ENCODE results near the gene PBX3. TPM values are rescaled to one million over a fixed set of nuclear protein-coding genes. Genes with fewer than 3 reads are reported as not detected.

Gene PBX3
- total RNA-seq: 10 to 100 TPM in 1 of 4 donors, 1 to 10 TPM in 3; 4.6 to 12.4 (median 6.9) TPM
- polyA plus RNA-seq: 10 to 100 TPM in 1 of 3 donors, 1 to 10 TPM in 2; 4.2 to 12.7 (median 4.3) TPM
- long read RNA-seq, donor 1, transcript PBX3-204 (9 exons, 2,775 nt): major isoform, 5 of 11 reads
- long read RNA-seq, donor 1, partial matches to known transcripts: 3 of 11 reads
- long read RNA-seq, donor 1, other reads (novel, unspliced or antisense): 2 of 11 reads
- long read RNA-seq, donor 2, transcript PBX3-204 (9 exons, 2,775 nt): major isoform, 11 of 17 reads
- long read RNA-seq, donor 2, partial matches to known transcripts: 4 of 17 reads
- long read RNA-seq, donor 2, other reads (novel, unspliced or antisense): 1 of 17 reads

DNA sequence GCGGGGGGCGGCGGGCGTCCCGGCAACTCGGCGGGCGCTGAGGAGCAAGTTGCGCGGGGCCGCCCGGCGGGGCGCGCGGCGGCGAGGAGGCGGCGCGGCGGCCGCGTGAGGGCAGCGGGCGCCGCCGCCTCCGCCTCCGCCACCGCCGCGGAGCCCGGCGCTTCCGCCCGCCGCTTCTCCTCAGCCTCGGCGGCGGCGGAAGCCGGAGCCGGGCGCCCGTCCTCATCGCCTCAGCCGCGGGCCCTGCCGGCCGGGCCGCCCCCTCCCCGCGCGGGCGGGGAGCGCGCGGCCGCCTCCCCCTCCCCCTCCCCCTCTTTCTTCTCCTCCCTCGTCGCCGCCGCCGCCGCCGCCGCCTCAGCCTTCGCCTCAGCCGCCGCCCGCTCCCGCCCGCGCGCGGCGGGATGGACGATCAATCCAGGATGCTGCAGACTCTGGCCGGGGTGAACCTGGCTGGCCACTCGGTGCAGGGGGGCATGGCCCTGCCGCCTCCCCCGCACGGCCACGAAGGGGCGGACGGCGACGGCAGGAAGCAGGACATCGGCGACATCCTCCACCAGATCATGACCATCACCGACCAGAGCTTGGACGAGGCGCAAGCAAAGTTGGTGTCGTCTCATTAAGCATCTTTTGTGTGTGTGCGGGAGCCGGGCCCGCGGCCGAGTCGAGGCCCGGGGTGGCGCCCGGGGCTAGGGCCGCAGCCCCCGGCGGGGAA lies at the start of gene PBX3:
TSS of gene PBX3 (plus strand) at position 321 of the 712 bp plus-strand sequence.
- Histone ChIP-seq H3K4me1 (peaks cover 14% of the 10 kb centered on the region), H3K9me3 (no peaks in the 10 kb centered on the region), H3K27me3 (ENCODE audit: insufficient read depth in 3 of 3, low read length in 2 of 3) (peaks cover 0 to 19% (median 5%) of the 10 kb centered on the region in 3 donors), H3K4me3 (peak within 1 kb of the TSS; percentile 87), H3K27ac (peak within 1 kb of the TSS; percentile 70), H3K36me3 (ENCODE audit: insufficient read depth in 1 of 2, low read depth in 1 of 2) (no peaks in the 10 kb centered on the region)
- intact Hi-C loops (cut with DNase I): loop anchor here (2.0 to 10.0 kb wide), 4 partner anchors 40 to 190 kb away; partner anchors contain the start of gene MAPKAP1 (in 1 of the 2)
- DNase-seq (peak; percentile 56 to 75), ATAC-seq (no peak)
- TF ChIP-seq, protein P1, sequence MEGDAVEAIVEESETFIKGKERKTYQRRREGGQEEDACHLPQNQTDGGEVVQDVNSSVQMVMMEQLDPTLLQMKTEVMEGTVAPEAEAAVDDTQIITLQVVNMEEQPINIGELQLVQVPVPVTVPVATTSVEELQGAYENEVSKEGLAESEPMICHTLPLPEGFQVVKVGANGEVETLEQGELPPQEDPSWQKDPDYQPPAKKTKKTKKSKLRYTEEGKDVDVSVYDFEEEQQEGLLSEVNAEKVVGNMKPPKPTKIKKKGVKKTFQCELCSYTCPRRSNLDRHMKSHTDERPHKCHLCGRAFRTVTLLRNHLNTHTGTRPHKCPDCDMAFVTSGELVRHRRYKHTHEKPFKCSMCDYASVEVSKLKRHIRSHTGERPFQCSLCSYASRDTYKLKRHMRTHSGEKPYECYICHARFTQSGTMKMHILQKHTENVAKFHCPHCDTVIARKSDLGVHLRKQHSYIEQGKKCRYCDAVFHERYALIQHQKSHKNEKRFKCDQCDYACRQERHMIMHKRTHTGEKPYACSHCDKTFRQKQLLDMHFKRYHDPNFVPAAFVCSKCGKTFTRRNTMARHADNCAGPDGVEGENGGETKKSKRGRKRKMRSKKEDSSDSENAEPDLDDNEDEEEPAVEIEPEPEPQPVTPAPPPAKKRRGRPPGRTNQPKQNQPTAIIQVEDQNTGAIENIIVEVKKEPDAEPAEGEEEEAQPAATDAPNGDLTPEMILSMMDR (IDR thresholded peaks at IDR 0.05): no peak
- WGBS, 3 donors: 0 to 1% (median 1%) methylated on average over 31 to 105 of the region's 107 CpGs

DNA sequence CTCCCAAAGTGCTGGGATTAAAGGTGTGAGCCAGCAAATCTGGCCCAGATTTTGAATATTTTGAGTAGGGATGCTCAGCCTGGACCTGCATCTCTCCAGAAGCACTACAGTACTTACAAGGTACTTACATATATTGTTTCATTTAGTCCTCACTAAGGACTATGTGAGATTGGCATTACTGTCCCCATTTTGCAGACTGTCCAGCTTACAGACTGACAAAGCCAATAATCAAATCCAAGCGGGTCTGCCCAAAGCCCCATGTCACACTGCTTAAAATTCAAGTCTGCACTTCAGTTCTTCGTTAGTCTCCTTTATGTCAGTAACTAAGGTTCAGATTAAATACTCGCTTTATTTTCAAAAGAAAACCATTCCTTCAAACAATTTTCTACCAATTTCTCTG lies 47.3 kb upstream of the PBX3 start:
- no peaks in the 10 kb centered on the region for H3K27me3 ChIP-seq (ENCODE audit: insufficient read depth in 3 of 3, low read length in 2 of 3)
- intact Hi-C loops (cut with DNase I): no loop called here
- TF ChIP-seq, protein P1 (IDR thresholded peaks at IDR 0.05): no peak
- H3K4me3 ChIP-seq: no peak overlapping the region
- peaks cover 15% of the 10 kb centered on the region for H3K4me1 ChIP-seq
- H3K9me3 ChIP-seq: no peaks in the 10 kb centered on the region
- H3K36me3 ChIP-seq (ENCODE audit: insufficient read depth in 1 of 2, low read depth in 1 of 2): no peaks in the 10 kb centered on the region
- 83 to 96% (median 95%) methylated on average over 3 of the region's 3 CpGs for WGBS, 3 donors
- DNase-seq (no peak), ATAC-seq (no peak)
- no peak overlapping the region for H3K27ac ChIP-seq

DNA sequence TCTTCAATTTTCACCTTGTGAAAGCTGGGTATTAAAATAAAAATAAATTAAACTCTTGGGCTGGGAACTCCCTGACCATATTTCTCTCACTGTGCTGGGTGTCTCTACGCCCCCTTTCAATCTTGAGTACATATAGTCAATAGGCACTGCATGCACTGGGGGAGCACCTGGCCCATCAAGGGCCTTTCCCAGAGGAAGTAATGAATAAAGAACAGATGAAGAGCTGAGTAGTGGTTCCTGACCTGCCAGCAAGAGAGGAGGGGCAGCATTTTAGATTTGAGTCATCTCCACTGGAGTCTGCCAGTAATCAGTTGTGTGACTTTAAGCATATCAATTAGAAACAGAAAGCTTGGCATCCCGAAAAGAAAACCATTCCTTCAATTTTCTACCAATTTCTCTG lies 46.4 kb upstream of the PBX3 start:
- Histone ChIP-seq H3K4me1 (peaks cover 19% of the 10 kb centered on the region), H3K36me3 (ENCODE audit: insufficient read depth in 1 of 2, low read depth in 1 of 2) (no peaks in the 10 kb centered on the region), H3K9me3 (no peaks in the 10 kb centered on the region), H3K27ac (no peak overlapping the region), H3K4me3 (no peak overlapping the region), H3K27me3 (ENCODE audit: insufficient read depth in 3 of 3, low read length in 2 of 3) (no peaks in the 10 kb centered on the region)
- TF ChIP-seq, protein P1 (IDR thresholded peaks at IDR 0.05): no peak
- WGBS, 3 donors: 76 to 83% (median 78%) methylated on average over 2 of the region's 2 CpGs
- intact Hi-C loops (cut with DNase I): no loop called here
- no peak for ATAC-seq
- no peak for DNase-seq

DNA sequence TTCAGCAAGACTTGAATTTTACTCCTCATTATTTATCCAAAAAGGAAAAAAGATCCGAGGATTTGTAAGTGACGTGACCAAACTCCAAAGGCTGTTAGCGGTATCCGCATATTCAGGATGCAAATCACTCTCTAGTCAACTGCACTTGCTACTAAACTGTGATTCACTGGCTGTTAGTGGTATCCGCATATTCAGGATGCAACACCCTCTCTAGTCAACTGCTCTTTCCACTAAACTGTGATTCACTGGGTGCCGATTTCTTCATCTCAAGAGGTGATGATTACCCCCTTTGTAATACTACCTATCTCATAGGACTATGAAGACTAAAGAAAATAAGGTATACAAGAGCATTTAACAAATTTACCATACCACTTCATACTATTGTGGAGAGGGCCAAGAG lies 45.8 kb upstream of the PBX3 start:
- intact Hi-C loops (cut with DNase I): no loop called here
- H3K9me3 ChIP-seq: no peaks in the 10 kb centered on the region
- no peak overlapping the region for H3K4me3 ChIP-seq
- 62 to 81% (median 71%) methylated on average over 6 of the region's 6 CpGs for WGBS, 3 donors
- H3K27me3 ChIP-seq (ENCODE audit: insufficient read depth in 3 of 3, low read length in 2 of 3): no peaks in the 10 kb centered on the region
- H3K27ac ChIP-seq: no peak overlapping the region
- DNase-seq: no peak
- peak in 2 of 4 donors; percentile 59 to 69 for ATAC-seq
- H3K36me3 ChIP-seq (ENCODE audit: insufficient read depth in 1 of 2, low read depth in 1 of 2): no peaks in the 10 kb centered on the region
- TF ChIP-seq, protein P1 (IDR thresholded peaks at IDR 0.05): no peak
- peaks cover 25% of the 10 kb centered on the region for H3K4me1 ChIP-seq

Measured in psoas muscle (tissue), 8 donors.